ENCODE data around the gene OR51E2.

- TF ChIP-seq EZH2 (IDR thresholded peaks at IDR 0.05; ENCODE audit: borderline replicate concordance) (no peak), EZH2phosphoT487 (IDR thresholded peaks at IDR 0.05; ENCODE audit: low read depth, severe bottlenecking, unreplicated experiment) (no peak)
- TF ChIP-seq, protein P1, sequence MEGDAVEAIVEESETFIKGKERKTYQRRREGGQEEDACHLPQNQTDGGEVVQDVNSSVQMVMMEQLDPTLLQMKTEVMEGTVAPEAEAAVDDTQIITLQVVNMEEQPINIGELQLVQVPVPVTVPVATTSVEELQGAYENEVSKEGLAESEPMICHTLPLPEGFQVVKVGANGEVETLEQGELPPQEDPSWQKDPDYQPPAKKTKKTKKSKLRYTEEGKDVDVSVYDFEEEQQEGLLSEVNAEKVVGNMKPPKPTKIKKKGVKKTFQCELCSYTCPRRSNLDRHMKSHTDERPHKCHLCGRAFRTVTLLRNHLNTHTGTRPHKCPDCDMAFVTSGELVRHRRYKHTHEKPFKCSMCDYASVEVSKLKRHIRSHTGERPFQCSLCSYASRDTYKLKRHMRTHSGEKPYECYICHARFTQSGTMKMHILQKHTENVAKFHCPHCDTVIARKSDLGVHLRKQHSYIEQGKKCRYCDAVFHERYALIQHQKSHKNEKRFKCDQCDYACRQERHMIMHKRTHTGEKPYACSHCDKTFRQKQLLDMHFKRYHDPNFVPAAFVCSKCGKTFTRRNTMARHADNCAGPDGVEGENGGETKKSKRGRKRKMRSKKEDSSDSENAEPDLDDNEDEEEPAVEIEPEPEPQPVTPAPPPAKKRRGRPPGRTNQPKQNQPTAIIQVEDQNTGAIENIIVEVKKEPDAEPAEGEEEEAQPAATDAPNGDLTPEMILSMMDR (IDR thresholded peaks at IDR 0.05; ENCODE audit: poor library complexity) = no peak
Measured at GRCh38 chr11:4673781-4674180, 23.9 kb downstream of the OR51E2 start.
